ENCODE results near the gene NRROS. TPM values are rescaled to one million over a fixed set of nuclear protein-coding genes. Genes with fewer than 3 reads are reported as not detected.
"Not testable (repeated sequence)": the region's sequence is repeated elsewhere in the genome, so short reads cannot be mapped to it uniquely, and the experiment has no call there.

Gene NRROS
- polyA plus RNA-seq, 2 of the 4 experiments (the other 2 are of a cell fraction), result not detected

GRCh38 chr3:196633555-196634151 lies 5.8 kb upstream of the NRROS start:
- TF ChIP-seq MYC (IDR thresholded peaks at IDR 0.05; ENCODE audit: borderline replicate concordance, low read length) (no peak), RARB (CRISPR knock-in tag; IDR thresholded peaks at IDR 0.05) (no peak), RAD21 (conservative IDR thresholded peaks at IDR 0.05 in 1 of 2, IDR thresholded peaks at IDR 0.05 in 1 of 2) (no peak)
- FAIRE-seq (no peak), ATAC-seq (no peak), DNase-seq (ENCODE audit: low read depth in 1 of 2, low spot score in 1 of 2) (no peak)
- ChIA-PET POLR2A (no interaction called here), CTCF (interaction anchor here (1.2 kb wide), 1 partner anchor 105 kb away, joined by 3 read pairs; no protein-coding TSS in a partner anchor)
- Histone ChIP-seq H3K9me3 (no peaks in the 10 kb centered on the region), H3K27ac (no peak overlapping the region), H3K4me3 (no peak overlapping the region), H3K4me2 (no peak overlapping the region), H3K4me1 (0 out of 3 replicates have a peak, but pooled peaks cover 3% of the 10 kb centered on the region)
- WGBS (ENCODE audit: missing lambda C conversion rate), result 94% methylated on average over 11 of the region's 12 CpGs

- CTCF ChIA-PET, result no interaction called here
- POLR2A ChIA-PET, result no interaction called here
- FAIRE-seq, result no peak
Measured at GRCh38 chr3:196634224-196634623, 5.3 kb upstream of the NRROS start.

GRCh38 chr3:196634829-196635228 lies 4.7 kb upstream of the NRROS start:
- Histone ChIP-seq H3K4me3 (no peak overlapping the region), H3K4me2 (no peak overlapping the region), H3K27ac (no peak overlapping the region), H3K9me3 (no peaks in the 10 kb centered on the region), H3K4me1 (0 out of 3 replicates have a peak, but pooled peaks cover 3% of the 10 kb centered on the region)
- ChIA-PET POLR2A (no interaction called here), CTCF (interaction anchor here (1.0 kb wide), 1 partner anchor 25 kb away, joined by 3 read pairs; no protein-coding TSS in a partner anchor)
- TF ChIP-seq HOXB13 (CRISPR knock-in tag; IDR thresholded peaks at IDR 0.05; ENCODE audit: low read depth) (no peak), FOSB (CRISPR knock-in tag; IDR thresholded peaks at IDR 0.05) (no peak), FOXS1 (CRISPR knock-in tag; IDR thresholded peaks at IDR 0.05) (no peak), HOXA7 (CRISPR knock-in tag; IDR thresholded peaks at IDR 0.05) (no peak), ESRRA (IDR thresholded peaks at IDR 0.05; ENCODE audit: borderline replicate concordance, low read length) (no peak)
- no peak for FAIRE-seq
- no peak for ATAC-seq
- no peak for DNase-seq (ENCODE audit: low read depth in 1 of 2, low spot score in 1 of 2)
- 86% methylated on average over 7 of the region's 7 CpGs for WGBS (ENCODE audit: missing lambda C conversion rate)

More at GRCh38 chr3:196634224-196634623, 5.3 kb upstream of the NRROS start:
- ATAC-seq (no peak), DNase-seq (ENCODE audit: low read depth in 1 of 2, low spot score in 1 of 2) (no peak)
- 81% methylated on average over 6 of the region's 10 CpGs for WGBS (ENCODE audit: missing lambda C conversion rate)
- 0 out of 3 replicates have a peak, but pooled peaks cover 3% of the 10 kb centered on the region for H3K4me1 ChIP-seq
- H3K9me3 ChIP-seq, result no peaks in the 10 kb centered on the region
- no peak overlapping the region for H3K4me2 ChIP-seq
- H3K27ac ChIP-seq, result no peak overlapping the region
- H3K4me3 ChIP-seq, result no peak overlapping the region
- TF ChIP-seq ZC3H11A (IDR thresholded peaks at IDR 0.05), result no peak
- TF ChIP-seq EP300 (IDR thresholded peaks at IDR 0.05), result no peak

- DNase-seq (ENCODE audit: low read depth in 1 of 2, low spot score in 1 of 2) (no peak), FAIRE-seq (no peak), ATAC-seq (no peak)
- WGBS (ENCODE audit: missing lambda C conversion rate), result 82% methylated on average over 12 of the region's 20 CpGs
- H3K4me2 ChIP-seq, result no peak overlapping the region
- H3K27ac ChIP-seq, result no peak overlapping the region
- no peaks in the 10 kb centered on the region for H3K9me3 ChIP-seq
- 0 out of 3 replicates have a peak, but pooled peaks cover 3% of the 10 kb centered on the region for H3K4me1 ChIP-seq
- CTCF ChIA-PET, result interaction anchor here (1.3 to 1.4 kb wide), 2 partner anchors 27 to 48 kb away, joined by 3 to 4 read pairs; no protein-coding TSS in a partner anchor
- no peak overlapping the region for H3K4me3 ChIP-seq
- TF ChIP-seq KDM1A (IDR thresholded peaks at IDR 0.05; ENCODE audit: low read depth) (no peak), ATOH8 (CRISPR knock-in tag; IDR thresholded peaks at IDR 0.05; ENCODE audit: low read depth) (no peak), HDAC2 (IDR thresholded peaks at IDR 0.05) (no peak), ZNF302 (CRISPR knock-in tag; IDR thresholded peaks at IDR 0.05) (no peak), BHLHE40 (IDR thresholded peaks at IDR 0.05; ENCODE audit: low read depth, low read length) (no peak), POLR2AphosphoS2 (conservative IDR thresholded peaks at IDR 0.05; ENCODE audit: low read length) (no peak), MAZ (IDR thresholded peaks at IDR 0.05; ENCODE audit: borderline replicate concordance, low read depth, low read length) (no peak), RNF2 (IDR thresholded peaks at IDR 0.05; ENCODE audit: borderline replicate concordance, low read depth) (no peak), POLR2A (IDR thresholded peaks at IDR 0.05; ENCODE audit: low read length) (no peak), MAFK (IDR thresholded peaks at IDR 0.05; ENCODE audit: partially characterized antibody) (no peak), HOXB5 (CRISPR knock-in tag; IDR thresholded peaks at IDR 0.05) (no peak), NPAS2 (CRISPR knock-in tag; IDR thresholded peaks at IDR 0.05; ENCODE audit: borderline replicate concordance) (no peak), ZFP36 (IDR thresholded peaks at IDR 0.05; ENCODE audit: borderline replicate concordance, partially characterized antibody) (no peak), KDM5A (IDR thresholded peaks at IDR 0.05) (no peak), ESRRA (IDR thresholded peaks at IDR 0.05; ENCODE audit: borderline replicate concordance, low read length) (no peak)
- POLR2A ChIA-PET, result no interaction called here
Measured at GRCh38 chr3:196636369-196637349, 2.8 kb upstream of the NRROS start.

GRCh38 chr3:196637941-196638340 lies 1.6 kb upstream of the NRROS start:
- CTCF ChIA-PET, result interaction anchor here (1.5 kb wide), 1 partner anchor 19 kb away, joined by 4 read pairs; no protein-coding TSS in a partner anchor
- H3K9me3 ChIP-seq; ATAC-seq; H3K4me1 ChIP-seq; H3K27ac ChIP-seq; POLR2A ChIA-PET; FAIRE-seq; H3K4me2 ChIP-seq; DNase-seq (ENCODE audit: low read depth in 1 of 2, low spot score in 1 of 2); H3K4me3 ChIP-seq: not testable (repeated sequence)
- WGBS (ENCODE audit: missing lambda C conversion rate), result 76% methylated on average over 4 of the region's 4 CpGs

Data from A549 (cell line).